CD4-positive, alpha-beta T cell treated with Interleukin-6 at 100 ng/mL for 8 hours (primary cell): ENCODE data around the gene RNF14.

Source experiments
- DNase-seq: peaks from one replicate; pipeline ENCODE4 v3.0.0-alpha.2; 2020; ENCODE audit warnings: mixed read lengths, low spot score

The RNF14 gene

DNA sequence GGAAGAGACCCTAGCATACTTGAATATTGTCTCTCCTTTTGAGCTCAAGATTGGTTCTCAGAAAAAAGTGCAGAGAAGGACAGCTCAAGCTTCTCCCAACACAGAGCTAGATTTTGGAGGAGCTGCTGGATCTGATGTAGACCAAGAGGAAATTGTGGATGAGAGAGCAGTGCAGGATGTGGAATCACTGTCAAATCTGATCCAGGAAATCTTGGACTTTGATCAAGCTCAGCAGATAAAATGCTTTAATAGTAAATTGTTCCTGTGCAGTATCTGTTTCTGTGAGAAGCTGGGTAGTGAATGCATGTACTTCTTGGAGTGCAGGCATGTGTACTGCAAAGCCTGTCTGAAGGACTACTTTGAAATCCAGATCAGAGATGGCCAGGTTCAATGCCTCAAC lies 9.5 kb downstream of the RNF14 start:
- DNase-seq: no peak

GRCh38 chr5:141982626-141983025 lies 13.7 kb downstream of the RNF14 start:
- DNase-seq: no peak

GRCh38 chr5:141986072-141986471 lies 17.2 kb downstream of the RNF14 start:
- DNase-seq: no peak

- DNase-seq: no peak
These were observed 20.8 kb downstream of the RNF14 start for GRCh38 chr5:141989720-141990119.

- peak; percentile 74 for DNase-seq
These were observed 23.6 kb downstream of the RNF14 start for GRCh38 chr5:141992349-141992963.

GRCh38 chr5:141994511-141995136 lies 25.7 kb downstream of the RNF14 start:
- no peak for DNase-seq

DNA sequence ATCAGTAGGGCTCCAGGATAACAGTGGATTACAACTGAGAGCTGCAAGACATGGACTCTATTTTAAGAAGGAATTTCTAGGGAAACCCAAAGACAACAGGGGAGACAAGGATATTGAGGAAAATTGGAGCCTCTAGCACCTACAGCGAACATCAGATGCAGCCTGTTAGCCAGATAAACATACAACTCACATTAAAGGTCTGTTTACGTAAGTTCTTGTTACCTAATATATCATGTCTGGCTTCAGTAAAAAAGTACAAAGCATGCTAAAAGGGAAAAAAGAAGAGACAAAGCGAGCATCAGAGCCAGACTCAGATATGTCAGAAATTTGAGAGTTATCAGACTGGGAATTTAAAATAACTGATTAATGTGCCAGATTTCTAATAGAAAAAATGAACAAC lies 26.8 kb downstream of the RNF14 start:
- DNase-seq: no peak

- no peak for DNase-seq
These were observed 28.6 kb downstream of the RNF14 start for GRCh38 chr5:141997358-141997960.

DNA sequence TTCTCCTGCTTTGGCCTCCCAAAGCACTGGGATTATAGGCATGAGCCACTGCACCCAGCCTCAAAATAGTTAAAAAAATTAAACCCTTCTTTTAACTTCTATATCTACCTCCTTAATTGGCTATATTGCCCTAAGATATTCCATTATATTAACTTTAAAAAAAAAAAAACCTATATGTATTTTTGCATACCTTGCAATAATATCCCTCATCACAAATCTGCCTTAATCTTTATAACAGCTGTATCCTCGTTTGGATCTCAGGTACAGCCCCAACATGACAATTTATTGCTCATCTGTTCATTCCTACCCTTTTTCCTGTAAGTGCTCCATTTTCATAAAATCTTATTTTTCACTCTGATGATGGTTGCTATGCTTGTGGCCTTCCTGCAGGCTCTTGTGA lies 31.3 kb downstream of the RNF14 start:
- no peak for DNase-seq

- DNase-seq: no peak
These were observed 32.0 kb downstream of the RNF14 start for GRCh38 chr5:142000704-142001484.

DNA sequence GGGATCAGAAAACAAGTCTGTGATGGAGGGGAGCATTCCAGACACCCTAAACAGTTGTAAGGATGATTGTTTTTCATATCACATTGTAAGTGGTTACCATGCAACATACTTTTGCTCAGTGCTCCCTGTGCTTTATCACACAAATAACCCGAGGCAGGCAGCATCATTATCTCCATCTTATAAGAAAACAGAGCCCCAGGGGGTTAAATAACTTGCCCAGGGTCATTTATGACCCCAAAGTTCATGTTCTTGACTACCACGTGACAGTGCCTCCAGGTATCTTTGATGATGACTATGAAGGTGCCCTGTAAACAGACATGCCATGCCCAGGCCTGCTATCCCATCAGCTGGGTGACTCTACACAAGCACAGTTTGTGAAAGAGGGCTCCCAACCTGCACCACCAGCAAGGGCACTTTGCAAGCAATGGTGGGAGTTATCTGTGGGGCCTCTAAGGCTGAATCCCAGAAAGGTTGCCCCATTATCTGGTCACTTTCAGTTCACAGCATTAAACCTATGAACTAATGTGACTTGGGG lies 34.4 kb downstream of the RNF14 start:
- DNase-seq: no peak

- DNase-seq: peak; percentile 50
These were observed 37.7 kb downstream of the RNF14 start for GRCh38 chr5:142006363-142007236.

DNA sequence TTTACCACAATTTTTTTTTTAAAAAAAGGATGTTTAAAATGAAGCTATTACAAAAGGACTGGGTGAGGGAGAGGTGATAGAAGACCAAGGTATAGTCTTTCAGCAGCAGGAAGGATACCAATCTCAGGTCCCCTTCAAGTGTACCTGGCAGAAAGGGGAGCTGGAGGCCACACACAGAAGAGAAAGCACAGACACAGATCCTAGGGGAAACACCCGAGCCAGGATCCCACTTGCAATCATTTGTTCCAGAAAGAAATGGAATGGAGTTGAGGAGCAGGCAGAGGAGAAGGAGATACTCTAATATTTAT lies 38.3 kb downstream of the RNF14 start:
- DNase-seq: no peak

DNA sequence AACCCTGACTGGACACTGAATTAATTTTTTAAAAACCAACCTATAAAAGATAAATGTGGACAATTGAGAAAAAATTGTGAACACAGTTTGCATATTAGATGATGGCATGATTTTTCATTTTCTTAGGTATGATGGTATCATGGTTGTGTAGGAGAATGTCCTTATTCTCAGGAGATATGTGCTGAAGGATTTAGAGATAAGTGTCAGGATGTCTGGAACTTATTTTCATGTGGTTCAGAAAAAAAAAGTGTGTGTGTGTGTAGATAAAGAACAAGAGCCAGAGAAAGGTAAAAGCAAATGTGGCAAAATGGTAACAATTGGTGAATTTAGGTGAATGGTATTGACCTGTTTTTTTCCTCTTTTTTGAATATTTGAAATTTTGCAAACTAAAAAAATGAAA lies 39.9 kb downstream of the RNF14 start:
- DNase-seq: no peak

GRCh38 chr5:142009886-142010285 lies 41.0 kb downstream of the RNF14 start:
- DNase-seq: no peak

DNA sequence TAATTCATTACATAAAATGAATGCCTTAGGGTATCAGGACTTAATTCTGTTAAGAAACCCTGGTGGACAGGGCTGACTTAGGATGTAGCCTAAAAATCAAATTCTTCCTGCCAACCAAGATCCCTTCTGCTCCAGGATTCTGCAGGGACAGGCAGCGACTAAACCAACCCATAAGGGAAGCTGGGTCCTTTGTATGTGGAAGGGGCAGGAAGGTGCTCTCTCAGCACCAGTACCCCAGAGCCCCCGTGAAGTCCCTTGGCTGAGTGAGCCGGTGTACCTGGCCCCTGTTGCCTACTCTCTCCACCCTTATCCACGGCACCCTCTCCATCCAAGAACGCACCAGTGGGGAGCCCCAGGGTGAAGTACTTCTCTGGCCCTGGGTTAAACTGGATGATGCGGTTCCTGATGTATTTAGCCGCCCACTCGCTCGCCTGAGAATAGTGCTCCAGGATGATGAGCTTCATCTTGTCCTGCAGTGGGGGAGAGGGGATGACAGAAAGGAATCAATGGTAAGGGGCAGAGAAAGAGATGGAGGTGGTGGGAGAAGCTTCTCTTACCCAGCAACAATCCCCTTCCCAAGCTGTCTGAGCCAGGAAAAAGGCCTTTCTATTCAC lies 42.8 kb downstream of the RNF14 start:
- no peak for DNase-seq

DNA sequence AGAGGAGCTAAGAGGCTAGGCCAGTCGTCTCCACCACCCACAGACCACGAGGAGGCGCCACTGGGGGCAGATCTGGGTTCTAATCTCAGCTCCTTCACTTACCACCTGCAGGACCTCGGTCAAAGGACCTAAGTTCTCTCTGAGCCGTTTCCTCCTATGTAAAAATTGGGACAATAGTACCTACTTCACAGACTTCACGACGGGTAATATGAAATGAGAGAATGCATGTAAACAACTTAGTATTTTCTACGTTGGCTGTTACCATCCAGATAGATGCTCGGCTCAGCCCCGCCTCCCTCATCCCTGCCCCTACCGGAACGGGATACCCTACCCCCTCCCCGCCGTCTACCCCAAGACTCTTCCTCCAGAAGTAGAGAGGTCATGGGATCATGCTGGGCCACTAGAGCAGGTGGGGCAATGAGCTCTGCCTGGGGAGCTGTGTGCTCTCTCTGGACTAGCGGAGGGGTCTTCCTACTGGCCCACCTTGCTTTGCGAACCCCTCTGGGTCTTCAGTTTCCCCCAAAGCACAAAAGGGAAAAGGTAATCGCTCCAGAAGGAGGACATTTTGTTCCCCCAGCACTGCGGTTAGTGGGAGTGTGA lies 43.4 kb downstream of the RNF14 start:
- peak; percentile 54 for DNase-seq

DNA sequence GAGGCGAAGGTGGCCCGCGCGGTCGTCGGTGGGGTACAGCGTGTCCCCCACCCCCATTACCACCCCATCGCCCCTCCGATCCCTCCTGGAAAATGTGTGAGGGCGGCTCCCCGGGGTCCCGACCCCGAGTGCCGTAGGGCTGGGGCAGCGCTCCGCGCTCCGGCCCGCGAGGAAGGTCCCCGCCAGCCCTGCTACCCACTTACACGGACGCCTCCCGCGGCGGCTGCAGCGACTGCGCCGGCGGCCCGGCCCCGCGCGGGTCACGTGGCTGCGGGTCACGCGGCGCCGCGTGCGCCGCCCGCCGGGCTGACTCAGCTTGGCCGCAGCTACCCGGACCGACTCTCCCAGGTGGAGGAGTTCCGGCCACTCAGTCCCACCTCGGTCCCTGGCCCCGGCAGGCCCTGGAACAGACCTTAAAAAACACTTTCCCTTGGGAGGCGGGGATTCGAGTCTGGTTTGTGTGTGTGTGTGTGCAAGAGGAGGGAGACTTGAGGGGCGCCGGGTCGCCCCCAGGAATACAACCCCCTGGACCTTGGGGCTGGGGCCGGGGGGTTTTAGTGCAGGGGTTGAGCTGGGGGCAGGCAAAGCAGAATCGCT lies 44.0 kb downstream of the RNF14 start, which contains the start of gene GNPDA1:
Gene GNPDA1 (minus strand): TSS at position 236 of the 597 bp plus-strand sequence. CDS start 992 bp downstream, outside the sequence.
- peak; percentile 57 for DNase-seq

GRCh38 chr5:142013734-142014521 lies 45.0 kb downstream of the RNF14 start:
- DNase-seq: no peak
